Stomach (tissue), 4 donors: ENCODE results near the gene OR10S1.

Experiments used
- CTCF ChIP-seq, 7 experiments: fragments of 450-650 bp in 4 of 7; fragments of 200-600 bp in 3 of 7; sonication (generic) in 3 of 7; IDR thresholded peaks; one replicate each; pipeline ENCODE4 v1.5.1; 2016 to 2019; ENCODE audit warnings: antibody characterized with exemption in 7 of 7, control low read depth in 2 of 7, mild to moderate bottlenecking in 1 of 7
- POLR2A ChIP-seq, 4 donors: fragments of 450-650 bp; IDR thresholded peaks; one replicate each; pipeline ENCODE4 v1.6.1; 2016; ENCODE audit warnings: antibody characterized with exemption in 4 of 4, control low read depth in 2 of 4, mild to moderate bottlenecking in 1 of 4, moderate library complexity in 1 of 4

GRCh38 chr11:123943738-123944137 is 33.8 kb downstream of the OR10S1 start, which contains the start of gene OR6T1:
- TF ChIP-seq CTCF (IDR thresholded peaks at IDR 0.05): no peak
- no peak for TF ChIP-seq POLR2A (IDR thresholded peaks at IDR 0.05)
